Stomach (tissue), 9 donors: ENCODE results near the gene MYBPH. TPM values are rescaled to one million over a fixed set of nuclear protein-coding genes. Genes with fewer than 3 reads are reported as not detected.

ENCODE experiments used
- DNase-seq, 2 donors: peaks; one replicate each; pipeline versions ENCODE4 v3.0.0 to v3.0.0-alpha.2; 2013 to 2019
- H3K27ac ChIP-seq, 5 donors: fragments of 200-600 bp in 4 of 5; sonication (generic) in 4 of 5; one replicate each; pipeline ENCODE4 v1.5.1; 2013 to 2019; ENCODE audit warnings: mild to moderate bottlenecking in 1 of 5, moderate library complexity in 1 of 5
- H3K27me3 ChIP-seq, 3 donors: fragments of 200-600 bp; sonication (generic); one replicate each; pipeline ENCODE4 v1.5.1; 2017 to 2019; ENCODE audit warnings: mixed run types in 1 of 3
- H3K36me3 ChIP-seq, 4 donors: fragments of 200-600 bp; sonication (generic); 1 replicate in 3 of 4; 2 replicates in 1 of 4; pipeline ENCODE4 v1.5.1; 2016 to 2019
- H3K4me1 ChIP-seq, 4 donors: fragments of 200-600 bp; sonication (generic); one replicate each; pipeline ENCODE4 v1.5.1; 2016 to 2019
- H3K4me3 ChIP-seq, 4 donors: fragments of 200-600 bp; sonication (generic) in 3 of 4; one replicate each; pipeline ENCODE4 v1.5.1; 2016 to 2019; ENCODE audit warnings: mild to moderate bottlenecking in 1 of 4
- H3K9me3 ChIP-seq, 4 donors: fragments of 200-600 bp; sonication (generic); one replicate each; pipeline ENCODE4 v1.5.1; 2016 to 2019
- CTCF ChIP-seq, 7 experiments: fragments of 450-650 bp in 4 of 7; fragments of 200-600 bp in 3 of 7; sonication (generic) in 3 of 7; IDR thresholded peaks; one replicate each; pipeline ENCODE4 v1.5.1; 2016 to 2019; ENCODE audit warnings: antibody characterized with exemption in 7 of 7, control low read depth in 2 of 7, mild to moderate bottlenecking in 1 of 7
- EP300 ChIP-seq: sonication (generic); formaldehyde crosslinking; IDR thresholded peaks from one replicate; pipeline ENCODE4 v1.6.1; 2017; ENCODE audit warnings: antibody characterized with exemption
- POLR2A ChIP-seq, 4 donors: fragments of 450-650 bp; IDR thresholded peaks; one replicate each; pipeline ENCODE4 v1.6.1; 2016; ENCODE audit warnings: antibody characterized with exemption in 4 of 4, control low read depth in 2 of 4, mild to moderate bottlenecking in 1 of 4, moderate library complexity in 1 of 4
- POLR2AphosphoS5 ChIP-seq, 3 donors: sonication (generic); formaldehyde crosslinking; IDR thresholded peaks; one replicate each; pipeline ENCODE4 v1.6.1; 2016; ENCODE audit warnings: antibody characterized with exemption in 3 of 3
- WGBS, 5 donors: extraction: QIAGEN DNeasy Blood & Tissue Kit in 3 of 5; methylation state at CpG; one replicate each; pipeline versions ENCODE4 v1.1.5 to v1.1.7; 2013 to 2018; 5-methylcytosine and 5-hydroxymethylcytosine counted together
- intact Hi-C: fragments of 100-400 bp; cut with DNase I; formaldehyde crosslinking; loops from one replicate; pipeline ENCODE4 v1.15.1; 2023; ENCODE audit warnings: low total_unique reads
- polyA plus RNA-seq, 3 donors: library from polyadenylated mRNA; stranded (reverse); fragments of 200-250 nt; gene quantifications; one replicate each; pipeline ENCODE4 v1.2.3, GENCODE V29; 2013
- total RNA-seq, 5 donors: library from RNA; depleted of rRNA; stranded (reverse); fragments of >200 nt; gene quantifications; one replicate each; pipeline versions ENCODE4 v1.1.0 to v1.2.3, GENCODE V29; 2014 to 2016
- donor health status: healthy with polysubstance abuse.
- donor health status: Bipolar disorder and iron deficiency.
- donor health status: healthy.

MYBPH gene
- total and polyA plus RNA-seq, 8 donors, result 0.05 to 0.19 TPM; not detected in 6

GRCh38 chr1:203215573-203215972 lies 39.9 kb upstream of the MYBPH start:
- WGBS, 5 donors, result 54 to 68% (median 60%) methylated on average over 3 to 9 of the region's 9 CpGs
- Histone ChIP-seq H3K4me1 (peaks cover 0 to 11% (median 4%) of the 10 kb centered on the region in 4 donors), H3K27ac (no peak overlapping the region), H3K4me3 (no peak overlapping the region), H3K27me3 (peaks cover 0 to 22% (median 7%) of the 10 kb centered on the region in 3 donors), H3K36me3 (no peaks in the 10 kb centered on the region), H3K9me3 (no peaks in the 10 kb centered on the region)
- no peak for TF ChIP-seq EP300
- no peak for TF ChIP-seq POLR2AphosphoS5 (IDR thresholded peaks at IDR 0.05)
- no peak for TF ChIP-seq POLR2A (IDR thresholded peaks at IDR 0.05)
- TF ChIP-seq CTCF (IDR thresholded peaks at IDR 0.05), result no peak
- no peak for DNase-seq
- intact Hi-C loops, result loop anchor here (5.0 kb wide), 1 partner anchor 98 kb away; no protein-coding TSS in a partner anchor

- intact Hi-C loops, result loop anchor here (5.0 kb wide), 1 partner anchor 98 kb away; no protein-coding TSS in a partner anchor
- H3K27ac ChIP-seq, result no peak overlapping the region
- no peak overlapping the region for H3K4me3 ChIP-seq
- WGBS, 5 donors, result 68 to 84% (median 76%) methylated on average over 7 of the region's 7 CpGs
- TF ChIP-seq POLR2A (IDR thresholded peaks at IDR 0.05), result no peak
- no peak for TF ChIP-seq CTCF (IDR thresholded peaks at IDR 0.05)
- no peak for TF ChIP-seq POLR2AphosphoS5 (IDR thresholded peaks at IDR 0.05)
- no peak for TF ChIP-seq EP300
- peaks cover 0 to 22% (median 7%) of the 10 kb centered on the region in 3 donors for H3K27me3 ChIP-seq
- no peaks in the 10 kb centered on the region for H3K36me3 ChIP-seq
- no peaks in the 10 kb centered on the region for H3K9me3 ChIP-seq
- DNase-seq, result no peak
- peaks cover 0 to 11% (median 4%) of the 10 kb centered on the region in 4 donors for H3K4me1 ChIP-seq
Measured at GRCh38 chr1:203214871-203215270, 39.2 kb upstream of the MYBPH start.

- intact Hi-C loops, result no loop called here
- WGBS, 5 donors, result 76 to 94% (median 84%) methylated on average over 6 of the region's 6 CpGs
Measured at GRCh38 chr1:203213126-203213525, 37.5 kb upstream of the MYBPH start.

GRCh38 chr1:203211812-203212211 lies 36.2 kb upstream of the MYBPH start:
- Histone ChIP-seq H3K27me3 (peaks cover 0 to 5% (median 2%) of the 10 kb centered on the region in 3 donors), H3K4me1 (peaks cover 0 to 11% (median 4%) of the 10 kb centered on the region in 4 donors), H3K9me3 (no peaks in the 10 kb centered on the region), H3K4me3 (no peak overlapping the region), H3K27ac (no peak overlapping the region), H3K36me3 (no peaks in the 10 kb centered on the region)
- TF ChIP-seq EP300, result no peak
- no peak for TF ChIP-seq POLR2A (IDR thresholded peaks at IDR 0.05)
- TF ChIP-seq CTCF (IDR thresholded peaks at IDR 0.05), result no peak
- TF ChIP-seq POLR2AphosphoS5 (IDR thresholded peaks at IDR 0.05), result no peak
- WGBS, 5 donors, result 89 to 95% (median 93%) methylated on average over 3 of the region's 3 CpGs
- DNase-seq, result no peak
- intact Hi-C loops, result no loop called here

More at GRCh38 chr1:203213126-203213525, 37.5 kb upstream of the MYBPH start:
- Histone ChIP-seq H3K27ac (no peak overlapping the region), H3K27me3 (peaks cover 0 to 17% (median 7%) of the 10 kb centered on the region in 3 donors), H3K4me1 (peaks cover 0 to 11% (median 4%) of the 10 kb centered on the region in 4 donors), H3K4me3 (no peak overlapping the region), H3K36me3 (no peaks in the 10 kb centered on the region), H3K9me3 (no peaks in the 10 kb centered on the region)
- TF ChIP-seq POLR2A (IDR thresholded peaks at IDR 0.05), result no peak
- TF ChIP-seq EP300, result no peak
- TF ChIP-seq POLR2AphosphoS5 (IDR thresholded peaks at IDR 0.05), result no peak
- TF ChIP-seq CTCF (IDR thresholded peaks at IDR 0.05), result no peak
- DNase-seq, result no peak
